HepG2 (cell line): ENCODE data around the gene TSPAN18. TPM values are rescaled to one million over a fixed set of nuclear protein-coding genes. Genes with fewer than 3 reads are reported as not detected.

Experiments used
- HNRNPK ChIP-seq: fragments of 200-400 bp; formaldehyde crosslinking; IDR thresholded peaks from 2 replicates; pipeline ENCODE4 v1.6.1; 2018; ENCODE audit warnings: low read length, low read depth, moderate library complexity, mild to moderate bottlenecking; ENCODE audit not compliant: poor library complexity, severe bottlenecking
- KDM5A ChIP-seq: fragments of 200-600 bp; sonication (generic); IDR thresholded peaks from 2 replicates; pipeline ENCODE4 v1.7.0; 2018; ENCODE audit warnings: antibody characterized with exemption, mild to moderate bottlenecking, low read length, borderline replicate concordance
- ZFP36L1 ChIP-seq: sonication (generic); formaldehyde crosslinking; IDR thresholded peaks from 2 replicates; pipeline ENCODE4 v1.8.0; 2022; ENCODE audit warnings: mild to moderate bottlenecking, missing genetic modification reagents, moderate library complexity
- ZNF143 ChIP-seq: sonication (generic); formaldehyde crosslinking; IDR thresholded peaks from 2 replicates; pipeline ENCODE4 v1.4.0; 2020; ENCODE audit warnings: missing genetic modification reagents
- ZNF180 ChIP-seq: sonication (generic); formaldehyde crosslinking; IDR thresholded peaks from 2 replicates; pipeline ENCODE4 v1.4.0; 2020; ENCODE audit warnings: low read depth, missing genetic modification reagents, borderline replicate concordance
- ZNF720 ChIP-seq: sonication (generic); formaldehyde crosslinking; IDR thresholded peaks from 2 replicates; pipeline ENCODE4 v1.4.0; 2020; ENCODE audit warnings: missing genetic modification reagents
- ZSCAN29 ChIP-seq: sonication (generic); formaldehyde crosslinking; conservative IDR thresholded peaks from 2 replicates; pipeline ENCODE4 v1.4.0; 2020; ENCODE audit warnings: mild to moderate bottlenecking, missing genetic modification reagents
- ZSCAN9 ChIP-seq: IDR thresholded peaks from 2 replicates; pipeline ENCODE4 v1.6.1; 2016; ENCODE audit warnings: borderline replicate concordance
- polyA plus RNA-seq, 8 experiments: library from polyadenylated mRNA; depleted of rRNA in 3 of 8; stranded (reverse) in 7 of 8; unstranded in 1 of 8; fragments of >200 nt; fragmentation: Illumina TruSeq in 4 of 8; extraction: Trizol in 4 of 8; gene quantifications; 2 replicates each; pipeline versions ENCODE4 v1.2.1 to v1.2.3, GENCODE V29; 2011 to 2016; ENCODE audit warnings: low read depth in 4 of 8, missing spikeins in 1 of 8, mixed read lengths in 1 of 8; ENCODE audit not compliant: insufficient read depth in 1 of 8
- total RNA-seq, 5 experiments: library from RNA; depleted of rRNA; stranded (reverse); fragments of >200 nt; fragmentation: Illumina TruSeq; extraction: Trizol; gene quantifications; 2 replicates each; pipeline ENCODE4 v1.2.3, GENCODE V29; 2016; ENCODE audit warnings: low read depth in 1 of 5
- TF ChIP-seq, protein P1 (sequence below): sonication (generic); formaldehyde crosslinking; IDR thresholded peaks from 2 replicates; pipeline ENCODE4 v1.9.0; 2021; ENCODE audit warnings: missing genetic modification reagents, mild to moderate bottlenecking, borderline replicate concordance
- TF ChIP-seq, protein P2 (sequence below): sonication (generic); formaldehyde crosslinking; conservative IDR thresholded peaks from 2 replicates; pipeline ENCODE4 v1.4.0; 2020; ENCODE audit warnings: mild to moderate bottlenecking, missing genetic modification reagents, moderate library complexity
- TF ChIP-seq, protein P3 (sequence below): sonication (generic); formaldehyde crosslinking; IDR thresholded peaks from 2 replicates; pipeline ENCODE4 v1.8.1; 2023; ENCODE audit warnings: missing genetic modification reagents, inconsistent platforms, borderline replicate concordance

Gene TSPAN18
- total and polyA plus RNA-seq, 2 of the 13 experiments (the other 11 are each of a cell fraction or from before 2014, with no cell fraction given), result not detected

DNA sequence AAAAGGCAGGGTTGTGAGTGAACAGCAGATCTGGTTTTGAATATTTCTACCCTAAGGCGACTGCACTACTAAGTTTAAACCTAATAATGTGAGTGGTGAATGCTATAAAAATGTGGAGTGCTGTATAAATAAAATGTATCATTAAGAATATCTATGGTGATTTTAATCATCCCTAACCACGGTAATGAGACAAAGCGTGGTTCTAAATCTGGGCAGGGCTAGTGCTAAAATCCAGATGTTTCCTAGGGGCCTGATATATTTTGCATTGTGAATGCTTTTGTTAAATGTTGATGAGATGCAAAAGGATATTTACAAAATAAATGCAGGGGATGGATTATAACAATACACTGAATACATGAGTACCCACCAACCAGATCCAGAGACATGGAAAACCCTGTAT lies 58.1 kb downstream of the TSPAN18 start (continued):
- TF ChIP-seq, protein P1, sequence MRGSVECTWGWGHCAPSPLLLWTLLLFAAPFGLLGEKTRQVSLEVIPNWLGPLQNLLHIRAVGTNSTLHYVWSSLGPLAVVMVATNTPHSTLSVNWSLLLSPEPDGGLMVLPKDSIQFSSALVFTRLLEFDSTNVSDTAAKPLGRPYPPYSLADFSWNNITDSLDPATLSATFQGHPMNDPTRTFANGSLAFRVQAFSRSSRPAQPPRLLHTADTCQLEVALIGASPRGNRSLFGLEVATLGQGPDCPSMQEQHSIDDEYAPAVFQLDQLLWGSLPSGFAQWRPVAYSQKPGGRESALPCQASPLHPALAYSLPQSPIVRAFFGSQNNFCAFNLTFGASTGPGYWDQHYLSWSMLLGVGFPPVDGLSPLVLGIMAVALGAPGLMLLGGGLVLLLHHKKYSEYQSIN (CRISPR knock-in tag), result no peak
- TF ChIP-seq ZNF180 (CRISPR knock-in tag), result no peak
- TF ChIP-seq ZSCAN9 (CRISPR knock-in tag), result no peak
- TF ChIP-seq, protein P2, sequence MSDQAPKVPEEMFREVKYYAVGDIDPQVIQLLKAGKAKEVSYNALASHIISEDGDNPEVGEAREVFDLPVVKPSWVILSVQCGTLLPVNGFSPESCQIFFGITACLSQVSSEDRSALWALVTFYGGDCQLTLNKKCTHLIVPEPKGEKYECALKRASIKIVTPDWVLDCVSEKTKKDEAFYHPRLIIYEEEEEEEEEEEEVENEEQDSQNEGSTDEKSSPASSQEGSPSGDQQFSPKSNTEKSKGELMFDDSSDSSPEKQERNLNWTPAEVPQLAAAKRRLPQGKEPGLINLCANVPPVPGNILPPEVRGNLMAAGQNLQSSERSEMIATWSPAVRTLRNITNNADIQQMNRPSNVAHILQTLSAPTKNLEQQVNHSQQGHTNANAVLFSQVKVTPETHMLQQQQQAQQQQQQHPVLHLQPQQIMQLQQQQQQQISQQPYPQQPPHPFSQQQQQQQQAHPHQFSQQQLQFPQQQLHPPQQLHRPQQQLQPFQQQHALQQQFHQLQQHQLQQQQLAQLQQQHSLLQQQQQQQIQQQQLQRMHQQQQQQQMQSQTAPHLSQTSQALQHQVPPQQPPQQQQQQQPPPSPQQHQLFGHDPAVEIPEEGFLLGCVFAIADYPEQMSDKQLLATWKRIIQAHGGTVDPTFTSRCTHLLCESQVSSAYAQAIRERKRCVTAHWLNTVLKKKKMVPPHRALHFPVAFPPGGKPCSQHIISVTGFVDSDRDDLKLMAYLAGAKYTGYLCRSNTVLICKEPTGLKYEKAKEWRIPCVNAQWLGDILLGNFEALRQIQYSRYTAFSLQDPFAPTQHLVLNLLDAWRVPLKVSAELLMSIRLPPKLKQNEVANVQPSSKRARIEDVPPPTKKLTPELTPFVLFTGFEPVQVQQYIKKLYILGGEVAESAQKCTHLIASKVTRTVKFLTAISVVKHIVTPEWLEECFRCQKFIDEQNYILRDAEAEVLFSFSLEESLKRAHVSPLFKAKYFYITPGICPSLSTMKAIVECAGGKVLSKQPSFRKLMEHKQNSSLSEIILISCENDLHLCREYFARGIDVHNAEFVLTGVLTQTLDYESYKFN (CRISPR knock-in tag), result no peak
- TF ChIP-seq, protein P3, sequence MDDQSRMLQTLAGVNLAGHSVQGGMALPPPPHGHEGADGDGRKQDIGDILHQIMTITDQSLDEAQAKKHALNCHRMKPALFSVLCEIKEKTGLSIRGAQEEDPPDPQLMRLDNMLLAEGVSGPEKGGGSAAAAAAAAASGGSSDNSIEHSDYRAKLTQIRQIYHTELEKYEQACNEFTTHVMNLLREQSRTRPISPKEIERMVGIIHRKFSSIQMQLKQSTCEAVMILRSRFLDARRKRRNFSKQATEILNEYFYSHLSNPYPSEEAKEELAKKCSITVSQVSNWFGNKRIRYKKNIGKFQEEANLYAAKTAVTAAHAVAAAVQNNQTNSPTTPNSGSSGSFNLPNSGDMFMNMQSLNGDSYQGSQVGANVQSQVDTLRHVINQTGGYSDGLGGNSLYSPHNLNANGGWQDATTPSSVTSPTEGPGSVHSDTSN, result no peak
- TF ChIP-seq ZNF720 (CRISPR knock-in tag), result no peak
- TF ChIP-seq HNRNPK, result no peak
- no peak for TF ChIP-seq ZFP36L1
- no peak for TF ChIP-seq ZNF143
- TF ChIP-seq KDM5A, result no peak
- no peak for TF ChIP-seq ZSCAN29 (CRISPR knock-in tag)
